K562 treated with DMSO at 1 percent for 48 hours (cell line): ENCODE measurements around the gene FAM133A. TPM values are rescaled to one million over a fixed set of nuclear protein-coding genes. Genes with fewer than 3 reads are reported as not detected.

Experiments used
- total RNA-seq: library from RNA; unstranded; fragments of 300-600 nt; gene quantifications from 2 replicates; pipeline ENCODE4 v1.2.3, GENCODE V29; 2022; ENCODE audit warnings: low replicate concordance; ENCODE audit errors: extremely low read depth

The FAM133A gene
- not detected in 2 replicates for total RNA-seq

DNA sequence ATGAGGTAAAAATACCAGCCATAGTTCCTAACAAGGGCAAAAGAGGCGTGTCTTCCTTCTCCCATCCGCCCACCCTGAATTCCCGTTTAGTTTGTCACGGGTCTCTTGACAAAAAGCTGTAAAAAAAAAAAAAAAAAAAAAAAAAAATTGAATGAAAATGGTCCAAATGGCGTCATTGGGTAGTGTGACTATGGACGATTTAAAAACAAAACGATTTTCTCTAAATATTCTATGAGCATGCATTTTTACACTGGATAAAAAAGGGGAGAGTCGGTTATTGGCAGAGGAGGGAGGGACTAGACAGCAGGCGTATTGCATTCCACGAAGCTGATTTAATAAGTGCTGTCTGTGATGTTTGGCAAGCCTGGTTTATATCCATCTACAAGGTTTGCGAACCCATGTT lies at the start of gene FAM133A:
TSS of gene FAM133A (plus strand) at position 338 of the 403 bp plus-strand sequence. CDS start 35,214 bp downstream, outside the sequence.

DNA sequence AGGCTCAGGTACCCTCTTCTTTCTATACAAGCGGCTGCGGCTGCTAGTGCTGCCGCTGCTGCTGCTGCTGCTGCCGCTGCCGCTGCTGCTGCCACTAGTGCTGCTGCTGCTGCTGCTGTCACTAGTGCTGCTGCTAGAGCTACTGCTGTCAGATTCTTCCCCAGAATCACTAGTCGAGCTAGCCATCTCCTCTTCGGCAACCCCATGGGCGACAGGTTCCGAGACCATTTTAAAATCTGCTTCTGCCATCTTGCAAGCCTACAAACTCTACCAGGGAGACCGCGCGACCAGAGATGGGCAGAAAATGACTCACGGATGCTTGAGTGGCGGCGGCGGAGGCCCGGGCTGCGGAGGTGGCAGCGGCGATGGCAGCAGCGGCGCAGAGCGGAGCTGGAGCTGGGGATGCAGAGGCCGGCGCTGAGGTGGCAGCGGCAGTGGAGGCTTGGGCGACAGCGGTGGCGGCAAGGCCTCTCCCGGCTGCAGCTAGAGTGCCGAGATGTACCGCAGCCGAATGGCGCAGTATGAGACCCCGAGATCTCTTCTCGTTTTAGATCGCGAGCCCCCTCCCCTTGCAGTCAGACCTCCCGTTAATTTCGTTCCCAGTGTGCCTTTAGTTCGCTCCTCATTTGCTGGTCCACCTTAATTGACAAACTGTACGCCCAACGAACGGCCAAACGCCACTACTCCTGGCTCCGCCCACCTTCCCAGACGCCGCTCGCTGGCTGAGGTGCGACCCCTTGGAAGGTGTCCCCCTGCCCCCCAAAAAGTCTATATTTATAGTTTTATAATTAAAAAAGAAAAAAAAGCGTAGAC lies 744 bp upstream of the FAM133A start, which contains the start of gene NAP1L3:
TSS of gene NAP1L3 (minus strand) at position 523 of the 813 bp plus-strand sequence. CDS start at position 249, 274 bp downstream.

Other genes with a start within 250 kb of the FAM133A start
- gene NAP1L3, start 628 bp upstream of the FAM133A start, total RNA-seq = not detected in 2 replicates